Naive thymus-derived CD8-positive, alpha-beta T cell (primary cell): ENCODE data around the gene C1orf35. TPM values are rescaled to one million over a fixed set of nuclear protein-coding genes. Genes with fewer than 3 reads are reported as not detected.
"Not testable (repeated sequence)": the region's sequence is repeated elsewhere in the genome, so short reads cannot be mapped to it uniquely, and the experiment has no call there.

Source experiments
- ATAC-seq, 2 donors: fragments of 150-1000 bp; cut with Tn5 transposase in 1 of 2; sonication (Bioruptor Pico), chemical (Tn5 transposase) in 1 of 2; 1 replicate in 1 of 2; 2 replicates in 1 of 2; pipeline ENCODE4 v1.10.0; 2021; ENCODE audit warnings: mild to moderate bottlenecking in 2 of 2, moderate library complexity in 2 of 2
- POLR2A ChIA-PET: fragments of 350-600 bp; sonication (Branson Sonifier 250); formaldehyde crosslinking; loops from one replicate; lab custom pipeline; 2021; ENCODE audit warnings: antibody characterized with exemption; lab: Charles Lee
- DNase-seq, 10 donors: peaks; one replicate each; pipeline versions ENCODE4 v3.0.0 to v3.0.0-alpha.2; 2020 to 2022
- H3K27ac Mint-ChIP-seq, 10 donors: one replicate each; pipeline ENCODE4 v1.8.0; 2020 to 2022; ENCODE audit warnings: mild to moderate bottlenecking in 10 of 10, mixed read lengths in 10 of 10, moderate library complexity in 4 of 10, inconsistent platforms in 1 of 10
- H3K27me3 Mint-ChIP-seq, 5 donors: one replicate each; pipeline ENCODE4 v1.8.0; 2021 to 2022; ENCODE audit warnings: mixed read lengths in 5 of 5
- H3K36me3 Mint-ChIP-seq, 3 donors: one replicate each; pipeline ENCODE4 v1.8.0; 2020 to 2022; ENCODE audit warnings: mixed read lengths in 3 of 3, mild to moderate bottlenecking in 2 of 3, inconsistent platforms in 1 of 3
- H3K4me1 Mint-ChIP-seq, 4 donors: one replicate each; pipeline ENCODE4 v1.8.0; 2021 to 2022; ENCODE audit warnings: mixed read lengths in 4 of 4
- H3K4me3 Mint-ChIP-seq, 10 donors: one replicate each; pipeline ENCODE4 v1.8.0; 2020 to 2022; ENCODE audit warnings: mild to moderate bottlenecking in 10 of 10, mixed read lengths in 10 of 10, moderate library complexity in 6 of 10, inconsistent platforms in 1 of 10
- H3K9me3 Mint-ChIP-seq, 9 donors: one replicate each; pipeline ENCODE4 v1.8.0; 2020 to 2022; ENCODE audit warnings: mixed read lengths in 9 of 9, mild to moderate bottlenecking in 3 of 9, inconsistent platforms in 1 of 9, moderate library complexity in 1 of 9
- polyA plus RNA-seq, 3 donors: library from polyadenylated mRNA; unstranded; fragments of 300-500 nt; fragmentation: Illumina TruSeq; gene quantifications; one replicate each; pipeline ENCODE4 v1.2.3, GENCODE V29; 2021
- total RNA-seq, 8 experiments: library from RNA in 2 of 8; stranded (reverse) in 2 of 8; gene quantifications; one replicate each; pipeline ENCODE4 v1.2.3 and lab custom pipeline; 2021 to 2026

C1orf35 gene
- total and polyA plus RNA-seq, 5 experiments from 2014 or later: 12.9 to 28.1 (median 25.6) TPM

DNA sequence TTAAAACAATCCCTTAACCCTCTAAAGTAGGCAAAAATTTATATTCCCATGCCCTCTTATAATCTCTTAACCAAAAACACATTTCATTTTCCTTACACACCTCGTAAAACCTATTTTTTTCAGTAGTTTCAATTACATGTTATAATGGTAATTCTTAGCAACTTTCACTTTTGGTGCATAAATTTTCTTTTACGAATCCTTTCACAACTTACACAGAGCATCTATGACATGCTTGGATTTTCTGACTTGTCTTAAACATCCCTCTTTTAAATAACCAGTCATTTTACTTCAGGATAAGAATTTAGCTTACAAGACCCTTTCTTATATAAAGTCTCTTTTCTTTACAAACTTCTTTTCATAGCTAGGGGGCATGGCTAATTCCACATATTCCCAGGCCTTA, 14.9 kb upstream of the C1orf35 start:
- DNase-seq: no peak
- POLR2A ChIA-PET: interaction anchor here (1.0 kb wide), 1 partner anchor 41 kb away, joined by 3 read pairs; no protein-coding TSS in a partner anchor
- Mint-ChIP-seq H3K9me3 (no peaks in the 10 kb centered on the region), H3K4me3 (no peak overlapping the region), H3K4me1 (peaks cover 0 to 7% (median 2%) of the 10 kb centered on the region in 4 donors), H3K27me3 (peaks cover 0 to 2% (median 0%) of the 10 kb centered on the region in 5 donors), H3K27ac (no peak overlapping the region), H3K36me3 (peaks cover 0 to 2% (median 0%) of the 10 kb centered on the region in 3 donors)
- no peak for ATAC-seq

DNA sequence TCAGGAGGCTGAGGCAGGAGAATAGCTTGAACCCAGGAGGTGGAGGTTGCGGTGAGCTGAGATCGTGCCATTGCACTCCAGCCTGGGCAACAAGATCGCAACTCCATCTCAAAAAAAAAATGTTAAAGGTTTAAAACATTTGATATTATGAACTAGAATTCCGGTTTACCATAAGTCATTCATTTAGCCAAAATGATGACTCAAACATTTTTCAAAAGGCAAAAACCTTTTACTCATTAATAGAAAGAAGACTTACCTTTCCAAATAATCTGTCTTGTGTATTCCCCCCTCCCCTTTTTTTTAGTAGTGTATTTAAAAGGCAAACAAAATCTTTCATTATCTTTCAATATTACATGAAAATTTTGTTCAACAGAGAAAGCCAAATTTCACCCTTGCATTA, 14.2 kb upstream of the C1orf35 start:
- POLR2A ChIA-PET: no interaction called here
- no peak overlapping the region for H3K27ac Mint-ChIP-seq
- no peaks in the 10 kb centered on the region for H3K9me3 Mint-ChIP-seq
- DNase-seq: no peak
- H3K4me1 Mint-ChIP-seq: peaks cover 0 to 7% (median 2%) of the 10 kb centered on the region in 4 donors
- peaks cover 0 to 2% (median 0%) of the 10 kb centered on the region in 3 donors for H3K36me3 Mint-ChIP-seq
- H3K27me3 Mint-ChIP-seq: no peaks in the 10 kb centered on the region
- ATAC-seq: no peak
- H3K4me3 Mint-ChIP-seq: no peak overlapping the region

DNA sequence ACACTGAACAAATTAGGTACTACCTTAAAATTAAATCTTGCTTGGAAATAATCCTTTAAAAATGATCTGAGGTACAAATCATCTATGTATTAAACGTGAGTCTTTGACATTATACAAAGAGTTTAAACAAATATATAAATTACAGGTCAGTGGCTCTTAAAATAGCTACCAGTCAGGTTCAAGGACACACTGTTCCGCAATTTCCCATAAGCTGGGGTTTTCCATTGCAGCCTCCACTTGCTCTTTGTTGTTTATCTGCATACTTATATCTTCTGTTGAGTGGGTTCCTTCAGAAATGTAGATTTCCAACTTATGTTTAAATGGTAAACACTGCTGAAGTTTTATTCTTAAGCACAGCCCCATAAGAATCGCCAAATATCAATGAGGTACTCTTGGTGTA, 11.7 kb upstream of the C1orf35 start:
- H3K9me3 Mint-ChIP-seq: no peaks in the 10 kb centered on the region
- peaks cover 0 to 2% (median 0%) of the 10 kb centered on the region in 3 donors for H3K36me3 Mint-ChIP-seq
- no peak overlapping the region for H3K4me3 Mint-ChIP-seq
- no peaks in the 10 kb centered on the region for H3K27me3 Mint-ChIP-seq
- H3K27ac Mint-ChIP-seq: peak overlapping the region in 1 of 10 donors; percentile 4
- POLR2A ChIA-PET: no interaction called here
- DNase-seq (no peak), ATAC-seq (no peak)
- H3K4me1 Mint-ChIP-seq: peaks cover 2 to 9% (median 5%) of the 10 kb centered on the region in 4 donors

DNA sequence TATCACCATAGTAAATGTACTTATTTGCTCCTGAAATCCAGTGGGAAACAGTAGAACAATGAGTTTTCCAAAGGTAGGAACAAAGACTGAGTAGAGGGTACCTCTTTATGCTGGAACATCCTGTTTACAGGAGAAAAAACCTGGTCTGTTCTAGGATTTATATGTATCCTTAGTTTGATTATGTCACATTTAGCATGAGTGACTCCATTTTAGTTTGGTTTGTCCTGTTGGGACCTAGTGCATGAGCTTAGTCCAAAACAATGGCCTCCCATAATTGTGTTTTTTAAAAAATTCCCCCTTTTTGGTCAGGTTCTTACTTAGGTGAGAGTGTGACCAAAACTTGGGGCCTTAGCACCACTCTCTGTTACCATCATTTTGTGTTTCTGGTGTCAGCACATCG, 9.5 kb upstream of the C1orf35 start:
- no peaks in the 10 kb centered on the region for H3K27me3 Mint-ChIP-seq

DNA sequence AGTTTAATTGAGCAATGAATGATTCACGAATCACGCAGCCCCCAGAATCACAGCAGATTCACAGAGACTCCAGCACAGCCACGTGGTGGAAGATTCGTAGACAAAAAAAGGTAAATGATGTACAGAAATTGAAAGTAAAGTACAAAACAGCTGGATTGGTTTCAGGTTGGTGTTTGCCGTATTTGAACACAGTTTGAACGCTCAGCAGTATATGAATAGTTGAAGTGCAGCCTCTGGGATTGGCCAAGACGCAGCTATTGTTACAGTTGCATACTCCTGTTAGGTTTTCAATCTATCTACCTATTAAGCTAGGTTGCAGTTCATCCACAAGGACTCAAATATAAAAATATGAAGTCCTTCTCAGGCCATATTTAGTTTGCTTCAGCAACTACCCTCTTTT, 9.0 kb upstream of the C1orf35 start:
- no peaks in the 10 kb centered on the region for H3K27me3 Mint-ChIP-seq
- peaks cover 7 to 26% (median 23%) of the 10 kb centered on the region in 4 donors for H3K4me1 Mint-ChIP-seq
- POLR2A ChIA-PET: no interaction called here

More for the DNA sequence above, 9.5 kb upstream of the C1orf35 start:
- POLR2A ChIA-PET: no interaction called here
- Mint-ChIP-seq H3K4me3 (no peak overlapping the region), H3K9me3 (no peaks in the 10 kb centered on the region), H3K36me3 (peaks cover 0 to under 1% (median 0%) of the 10 kb centered on the region in 3 donors), H3K27ac (no peak overlapping the region), H3K4me1 (peaks cover 7 to 26% (median 21%) of the 10 kb centered on the region in 4 donors)
- ATAC-seq: no peak
- no peak for DNase-seq

DNA sequence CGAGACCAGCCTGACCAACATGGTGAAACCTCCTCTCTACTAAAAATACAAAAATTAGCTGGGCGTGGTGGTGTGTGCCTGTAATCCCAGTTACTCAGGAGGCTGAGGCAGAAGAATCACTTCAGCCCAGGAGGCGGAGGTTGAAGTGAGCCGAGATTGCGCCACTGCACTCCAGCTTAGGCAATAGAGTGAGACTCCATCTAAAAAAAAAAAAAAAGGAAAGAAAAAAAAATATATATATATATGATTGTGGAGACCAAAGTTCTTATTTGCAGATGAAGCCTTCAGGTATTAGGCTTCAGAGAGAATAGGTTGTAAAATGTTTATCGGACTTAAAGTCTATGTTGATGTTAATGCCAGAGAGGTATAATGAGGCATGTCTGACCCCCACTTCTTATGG, 8.2 kb upstream of the C1orf35 start:
- H3K27me3 Mint-ChIP-seq, H3K9me3 Mint-ChIP-seq, DNase-seq, ATAC-seq: not testable (repeated sequence)
- Mint-ChIP-seq H3K4me1 (peaks cover 7 to 30% (median 29%) of the 10 kb centered on the region in 4 donors), H3K36me3 (peaks cover 0 to 13% (median 0%) of the 10 kb centered on the region in 3 donors), H3K27ac (peak overlapping the region in 4 of 10 donors; percentile 25 to 99 (median 74)), H3K4me3 (peak overlapping the region in 2 of 10 donors; percentile 18 to 28)
- POLR2A ChIA-PET: interaction anchor here (1.0 kb wide), 1 partner anchor 346 kb away, joined by 3 read pairs; no protein-coding TSS in a partner anchor

More for the DNA sequence above, 9.0 kb upstream of the C1orf35 start:
- ATAC-seq: no peak
- H3K9me3 Mint-ChIP-seq: no peaks in the 10 kb centered on the region
- DNase-seq: no peak
- no peak overlapping the region for H3K4me3 Mint-ChIP-seq
- no peak overlapping the region for H3K27ac Mint-ChIP-seq
- peaks cover 0 to 4% (median 0%) of the 10 kb centered on the region in 3 donors for H3K36me3 Mint-ChIP-seq

DNA sequence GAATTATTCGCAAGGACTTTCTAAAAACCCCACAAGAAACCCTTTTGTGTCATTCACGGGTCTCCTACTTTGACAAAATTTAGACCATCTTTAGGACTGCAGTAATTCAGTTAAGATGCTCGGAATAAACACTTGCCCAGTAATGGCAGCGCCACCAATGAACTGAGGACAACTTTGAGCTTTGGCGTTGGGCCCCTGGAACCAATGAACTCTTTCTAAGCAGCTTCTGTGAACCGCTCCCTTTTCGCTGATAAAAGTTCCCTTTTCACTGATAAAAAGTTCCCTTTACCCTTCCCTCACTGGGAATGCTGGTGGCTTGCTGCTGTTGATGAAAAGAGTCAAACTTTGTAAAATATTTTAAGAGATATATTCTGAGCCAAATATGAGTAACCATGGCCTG, 7.4 kb upstream of the C1orf35 start:
- DNase-seq (no peak), ATAC-seq (no peak)
- H3K4me3 Mint-ChIP-seq: peak overlapping the region in 6 of 10 donors; percentile 10 to 96 (median 89)
- POLR2A ChIA-PET: interaction anchor here (0.6 to 2.8 kb wide), 4 partner anchors 28 to 347 kb away, joined by 3 to 30 read pairs (median 6); partner anchors contain the start of genes ARF1 and IBA57
- H3K27ac Mint-ChIP-seq: peak overlapping the region in 5 of 10 donors; percentile 44 to 99 (median 82)
- peaks cover 0 to 13% (median 0%) of the 10 kb centered on the region in 3 donors for H3K36me3 Mint-ChIP-seq
- no peaks in the 10 kb centered on the region for H3K27me3 Mint-ChIP-seq
- no peaks in the 10 kb centered on the region for H3K9me3 Mint-ChIP-seq
- H3K4me1 Mint-ChIP-seq: peaks cover 7 to 30% (median 29%) of the 10 kb centered on the region in 4 donors

DNA sequence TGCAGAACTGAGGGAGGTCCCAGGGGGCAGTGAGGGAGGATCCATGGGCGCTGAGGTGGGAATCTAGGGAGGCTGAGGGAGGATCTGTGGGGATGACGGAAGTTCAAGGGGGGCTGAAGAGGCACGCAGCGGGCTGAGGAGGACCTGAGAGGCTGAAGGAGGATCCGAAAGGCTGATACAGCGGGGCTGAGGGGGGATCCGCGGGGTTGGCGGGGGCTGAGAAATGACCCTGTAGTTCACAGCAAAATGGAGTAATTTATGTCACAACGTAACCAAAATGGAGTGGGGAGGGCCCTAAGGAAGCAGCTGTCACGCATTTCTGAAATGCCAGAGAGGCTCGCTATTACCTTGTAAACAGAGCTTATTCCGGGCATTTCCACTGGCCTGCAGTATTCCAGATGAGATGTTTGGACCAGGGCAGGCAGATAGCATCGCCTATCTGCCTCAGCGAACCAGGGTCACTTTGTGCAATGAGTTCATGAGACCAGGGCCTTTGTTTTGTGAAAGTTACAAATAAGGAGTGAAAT, 6.9 kb upstream of the C1orf35 start:
- DNase-seq (no peak), ATAC-seq (no peak)
- Mint-ChIP-seq H3K4me1 (peaks cover 7 to 30% (median 29%) of the 10 kb centered on the region in 4 donors), H3K27ac (peak overlapping the region; percentile 93 to 99 (median 97)), H3K9me3 (no peaks in the 10 kb centered on the region), H3K27me3 (no peaks in the 10 kb centered on the region), H3K36me3 (peaks cover 0 to 13% (median 0%) of the 10 kb centered on the region in 3 donors), H3K4me3 (peak overlapping the region; percentile 88 to 98 (median 94))
- POLR2A ChIA-PET: interaction anchor here (0.6 to 2.8 kb wide), 9 partner anchors 15 to 333 kb away, joined by 3 to 30 read pairs (median 3); partner anchors contain the start of genes ARF1, GUK1 and IBA57

DNA sequence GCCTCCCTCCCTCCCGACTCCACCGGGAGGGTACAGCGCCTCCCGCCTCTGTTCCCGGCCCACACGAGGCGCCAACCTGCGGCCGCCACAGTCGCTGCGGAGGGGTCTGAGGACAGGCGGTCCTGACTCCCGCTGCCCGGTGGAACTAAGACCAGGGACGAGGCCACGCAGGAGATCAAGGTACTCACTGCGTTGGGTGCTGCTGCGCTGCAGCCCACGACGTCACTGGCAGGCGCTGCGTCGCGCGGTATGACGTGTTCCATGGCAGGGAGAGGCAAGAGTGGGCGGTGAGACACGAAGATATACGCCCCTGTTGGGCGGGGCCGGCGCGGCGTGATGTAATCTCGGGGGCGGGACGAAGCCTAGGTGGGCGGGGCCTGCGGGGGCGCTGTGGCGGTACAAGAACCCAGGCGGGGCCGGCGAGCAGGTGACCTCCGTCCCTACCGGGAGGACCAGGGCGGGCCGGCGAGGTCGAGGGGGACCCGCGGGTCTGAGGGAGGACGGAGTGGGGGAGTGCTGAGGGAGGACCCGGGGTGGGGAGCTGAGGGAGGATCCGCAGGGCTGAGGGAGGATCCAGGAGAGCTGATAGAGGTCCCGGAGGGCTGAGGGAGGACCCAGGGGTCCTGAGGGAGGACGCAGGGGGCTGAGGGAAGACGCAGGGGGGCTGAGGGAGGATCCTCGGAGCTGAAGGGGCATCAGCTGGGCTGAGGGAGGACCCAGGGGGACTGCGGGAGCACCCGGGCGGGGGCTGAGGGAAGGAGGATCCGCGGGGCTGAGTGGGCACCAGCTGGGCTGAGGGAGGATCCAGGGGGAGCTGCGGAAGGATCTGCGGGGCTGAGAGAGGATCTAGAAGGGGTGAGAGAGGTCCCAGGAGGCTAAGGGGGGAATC, 6.2 kb upstream of the C1orf35 start, which contains the start of gene MRPL55:
Gene MRPL55 (minus strand): TSS at position 227 of the 889 bp plus-strand sequence. CDS start 1,039 bp downstream, outside the sequence.
- peaks cover 0 to 13% (median 0%) of the 10 kb centered on the region in 3 donors for H3K36me3 Mint-ChIP-seq
- ATAC-seq: peak; percentile 90
- peaks cover 9 to 33% (median 31%) of the 10 kb centered on the region in 4 donors for H3K4me1 Mint-ChIP-seq
- peak within 1 kb of the TSS; percentile 93 to 99 (median 97) for H3K27ac Mint-ChIP-seq
- peak; percentile 96 to 100 (median 98) for DNase-seq
- H3K4me3 Mint-ChIP-seq: peak within 1 kb of the TSS; percentile 88 to 98 (median 94)
- no peaks in the 10 kb centered on the region for H3K27me3 Mint-ChIP-seq
- POLR2A ChIA-PET: interaction anchor here (0.6 to 2.8 kb wide), 9 partner anchors 10 to 334 kb away, joined by 3 to 30 read pairs (median 3); partner anchors contain the start of genes ARF1, GUK1 and IBA57
- H3K9me3 Mint-ChIP-seq: no peaks in the 10 kb centered on the region

DNA sequence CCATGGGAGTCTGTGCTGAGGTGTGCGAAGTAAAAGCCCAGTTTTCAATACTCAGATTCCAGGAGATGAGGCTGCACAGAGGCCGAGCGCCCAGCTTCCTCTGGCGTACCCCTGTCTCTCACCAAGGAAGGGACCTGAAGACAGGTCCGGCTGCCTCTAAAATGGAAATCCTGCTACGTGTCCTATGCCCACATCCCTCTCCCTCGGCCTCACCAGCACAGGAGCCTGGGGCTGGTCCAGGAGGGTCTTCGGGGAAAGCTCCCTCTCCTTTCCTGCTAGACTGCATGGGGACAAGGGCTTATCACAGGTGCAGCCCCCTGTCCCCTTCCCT, 5.6 kb upstream of the C1orf35 start:
- no peaks in the 10 kb centered on the region for H3K9me3 Mint-ChIP-seq
- POLR2A ChIA-PET: interaction anchor here (0.6 to 2.8 kb wide), 7 partner anchors 9 to 1630 kb away, joined by 3 to 30 read pairs (median 4); partner anchors contain the start of genes ARF1, GUK1 and IBA57

DNA sequence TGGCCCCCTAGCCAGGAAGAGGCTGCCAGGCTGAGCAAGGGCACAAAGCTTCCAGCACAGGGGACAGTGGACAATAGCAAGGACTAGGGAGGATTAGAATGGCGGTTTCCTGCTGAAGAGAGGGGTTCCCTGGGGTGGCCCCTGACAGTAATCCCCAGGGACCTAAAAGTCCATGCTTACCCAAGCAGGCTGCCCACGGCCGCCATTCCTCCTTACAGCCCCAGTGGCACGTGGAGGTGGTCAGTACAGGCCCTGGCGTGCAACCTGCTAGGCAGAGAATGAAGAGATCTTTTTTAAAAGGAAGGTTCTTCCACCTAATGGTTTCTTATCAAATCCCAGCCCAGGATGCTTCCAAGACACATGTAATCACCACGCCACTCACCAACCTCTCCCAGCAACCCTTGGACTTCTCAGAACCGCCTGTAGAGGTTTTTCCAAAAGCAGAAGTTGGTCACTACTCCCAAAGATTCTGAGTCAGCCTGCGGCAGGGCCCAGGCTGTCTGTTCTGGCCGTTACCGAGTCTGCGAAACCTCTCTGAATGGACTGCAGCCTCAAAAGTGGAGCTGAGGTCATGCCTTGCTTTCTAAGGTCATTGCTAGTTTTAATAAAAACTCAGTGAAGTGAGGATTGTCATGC, 5.0 kb upstream of the C1orf35 start:
- no peak for DNase-seq
- POLR2A ChIA-PET: interaction anchor here (0.6 to 2.8 kb wide), 9 partner anchors 8 to 1630 kb away, joined by 3 to 30 read pairs (median 4); partner anchors contain the start of genes ARF1, GUK1 and IBA57
- no peaks in the 10 kb centered on the region for H3K9me3 Mint-ChIP-seq
- H3K36me3 Mint-ChIP-seq: peaks cover 0 to 13% (median 0%) of the 10 kb centered on the region in 3 donors
- peak overlapping the region; percentile 88 to 98 (median 94) for H3K4me3 Mint-ChIP-seq
- H3K27ac Mint-ChIP-seq: peak overlapping the region; percentile 79 to 99 (median 97)
- peaks cover 13 to 42% (median 38%) of the 10 kb centered on the region in 4 donors for H3K4me1 Mint-ChIP-seq
- H3K27me3 Mint-ChIP-seq: peaks cover 0 to 1% (median 0%) of the 10 kb centered on the region in 5 donors
- no peak for ATAC-seq

More for the DNA sequence above, 5.6 kb upstream of the C1orf35 start:
- Mint-ChIP-seq H3K36me3 (peaks cover 0 to 13% (median 0%) of the 10 kb centered on the region in 3 donors), H3K4me1 (peaks cover 10 to 38% (median 33%) of the 10 kb centered on the region in 4 donors), H3K4me3 (peak overlapping the region; percentile 88 to 98 (median 94)), H3K27ac (peak overlapping the region; percentile 70 to 99 (median 97)), H3K27me3 (no peaks in the 10 kb centered on the region)
- ATAC-seq (no peak), DNase-seq (no peak)
